B cell (primary cell): ENCODE results near the gene ZNF23. TPM values are rescaled to one million over a fixed set of nuclear protein-coding genes. Genes with fewer than 3 reads are reported as not detected.

ENCODE experiments used
- ATAC-seq: fragments of 200-7000 bp; cut with Tn5 transposase; one replicate; pipeline ENCODE4 v1.10.0; 2021; ENCODE audit warnings: low read depth, mild to moderate bottlenecking, moderate number of reproducible peaks, moderate library complexity
- CTCF ChIA-PET: fragments of 350-600 bp; sonication (Branson Sonifier 250); formaldehyde crosslinking; loops from one replicate; lab custom pipeline; 2021; ENCODE audit warnings: antibody characterized with exemption, inconsistent platforms; lab: Charles Lee
- POLR2A ChIA-PET: fragments of 350-600 bp; sonication (Branson Sonifier 250); formaldehyde crosslinking; loops from one replicate; lab custom pipeline; 2021; ENCODE audit warnings: antibody characterized with exemption; lab: Charles Lee
- DNase-seq: peaks from one replicate; pipeline ENCODE4 v3.0.0; 2013
- H2AFZ ChIP-seq: 2 replicates; pipeline ENCODE4 v1.6.1; 2012; ENCODE audit warnings: mild to moderate bottlenecking, low read depth, low read length; ENCODE audit not compliant: insufficient read depth, poor library complexity, severe bottlenecking
- H3K27ac ChIP-seq, 2 donors: 1 replicate in 1 of 2; 2 replicates in 1 of 2; pipeline ENCODE4 v1.5.1; 2012 to 2013; ENCODE audit warnings: low read length in 2 of 2, mild to moderate bottlenecking in 2 of 2, moderate library complexity in 1 of 2
- H3K27me3 ChIP-seq, 4 experiments: fragments of 200-600 bp in 1 of 4; sonication (generic) in 1 of 4; replicated peaks in 1 of 4; 1 replicate in 2 of 4; 2 replicates in 2 of 4; pipeline versions ENCODE4 v1.6.1 to v1.7.0; 2013 to 2016; ENCODE audit warnings: low read length in 3 of 4, mild to moderate bottlenecking in 2 of 4, mixed read lengths in 1 of 4, moderate library complexity in 1 of 4; ENCODE audit not compliant: insufficient read depth in 4 of 4, control insufficient read depth in 3 of 4; ENCODE audit errors: control extremely low read depth in 1 of 4
- H3K36me3 ChIP-seq, 2 experiments: replicated peaks in 1 of 2; 1 replicate in 1 of 2; 2 replicates in 1 of 2; pipeline versions ENCODE4 v1.6.1 to v1.7.1; 2013; ENCODE audit warnings: low read length in 1 of 2; ENCODE audit not compliant: insufficient read depth in 2 of 2, control insufficient read depth in 1 of 2; ENCODE audit errors: control extremely low read depth in 1 of 2, extremely low read depth in 1 of 2
- H3K4me1 ChIP-seq, 2 donors: fragments of 200-600 bp in 1 of 2; sonication (generic) in 1 of 2; 1 replicate in 1 of 2; 2 replicates in 1 of 2; pipeline versions ENCODE4 v1.5.1 to v1.6.1; 2013 to 2017; ENCODE audit warnings: low read length in 2 of 2; ENCODE audit not compliant: control insufficient read depth in 2 of 2, insufficient read depth in 2 of 2
- H3K4me2 ChIP-seq: replicated peaks from 2 replicates; pipeline ENCODE3; 2012; ENCODE audit warnings: mild to moderate bottlenecking, low read depth, low read length; ENCODE audit not compliant: poor library complexity, severe bottlenecking
- H3K4me3 ChIP-seq, 5 experiments: fragments of 200-600 bp in 1 of 5; sonication (generic) in 1 of 5; 1 replicate in 3 of 5; 2 replicates in 2 of 5; pipeline versions ENCODE4 v1.5.1 to v1.7.0; 2011 to 2016; ENCODE audit warnings: low read length in 4 of 5, mild to moderate bottlenecking in 4 of 5, low read depth in 2 of 5, control low read depth in 1 of 5, moderate library complexity in 1 of 5; ENCODE audit not compliant: insufficient read depth in 1 of 5; ENCODE audit errors: control extremely low read depth in 1 of 5, extremely low read depth in 1 of 5
- H3K79me2 ChIP-seq: fragments of 200-600 bp; sonication (generic); one replicate; pipeline ENCODE4 v1.6.0; 2016; ENCODE audit warnings: low read length; ENCODE audit not compliant: control insufficient read depth, insufficient read depth
- H3K9ac ChIP-seq: fragments of 200-600 bp; sonication (generic); 2 replicates; pipeline ENCODE4 v1.6.1; 2017; ENCODE audit warnings: mild to moderate bottlenecking, low read length, moderate library complexity
- H3K9me3 ChIP-seq, 3 donors: one replicate each; pipeline versions ENCODE4 v1.6.1 to v1.7.1; 2013; ENCODE audit warnings: low read length in 2 of 3; ENCODE audit not compliant: control insufficient read depth in 2 of 3, insufficient read depth in 1 of 3; ENCODE audit errors: control extremely low read depth in 1 of 3
- H4K20me1 ChIP-seq: 2 replicates; pipeline ENCODE4 v1.6.0; 2012; ENCODE audit warnings: mild to moderate bottlenecking, low read length; ENCODE audit not compliant: insufficient read depth, control insufficient read depth, poor library complexity, severe bottlenecking
- H3K27ac Mint-ChIP-seq: one replicate; pipeline ENCODE4 v1.8.0; 2021; ENCODE audit warnings: mixed read lengths
- H3K27me3 Mint-ChIP-seq: one replicate; pipeline ENCODE4 v1.8.0; 2021; ENCODE audit warnings: mixed read lengths
- H3K4me1 Mint-ChIP-seq: one replicate; pipeline ENCODE4 v1.8.0; 2021; ENCODE audit warnings: mixed read lengths
- H3K4me3 Mint-ChIP-seq: one replicate; pipeline ENCODE4 v1.8.0; 2021; ENCODE audit warnings: mixed read lengths
- H3K9me3 Mint-ChIP-seq: one replicate; pipeline ENCODE4 v1.8.0; 2022; ENCODE audit warnings: mixed read lengths; ENCODE audit not compliant: insufficient read depth
- CTCF ChIP-seq: fragments of 200-600 bp; IDR thresholded peaks from one replicate; pipeline ENCODE4 v1.8.0; 2022; ENCODE audit warnings: antibody characterized with exemption, mild to moderate bottlenecking
- EZH2 ChIP-seq: IDR thresholded peaks from 2 replicates; pipeline ENCODE4 v1.6.1; 2012; ENCODE audit warnings: borderline replicate concordance, low read depth, mild to moderate bottlenecking, moderate library complexity, low read length; ENCODE audit not compliant: insufficient read depth, poor library complexity, severe bottlenecking
- WGBS: methylation state at CpG from one replicate; pipeline ENCODE4 v1.1.5; 2013; ENCODE audit warnings: missing lambda C conversion rate; ENCODE audit not compliant: insufficient coverage; 5-methylcytosine and 5-hydroxymethylcytosine counted together
- intact Hi-C: fragments of 100-400 bp; cut with micrococcal nuclease; formaldehyde crosslinking; loops from one replicate; pipeline ENCODE4 v1.10.0; 2022
- polyA plus RNA-seq: library from polyadenylated mRNA; depleted of rRNA; stranded (reverse); fragments of >200 nt; gene quantifications from 2 replicates; pipeline ENCODE4 v1.2.3, GENCODE V29; 2012
- total RNA-seq, 2 donors: library from RNA; stranded (reverse); fragments of 120-200 nt in 1 of 2; gene quantifications; 1 replicate in 1 of 2; 2 replicates in 1 of 2; pipeline versions ENCODE4 v1.2.3 to v1.2.4, GENCODE V29; 2013 to 2022

Gene ZNF23
- total and polyA plus RNA-seq, 2 donors (not counting 1 experiment from before 2014, with no cell fraction given) = 8.4 to 15.0 TPM

GRCh38 chr16:71413341-71413740, 48.7 kb downstream of the ZNF23 start:
- no peak overlapping the region for H3K4me3 Mint-ChIP-seq
- no peak overlapping the region for H2AFZ ChIP-seq
- peaks cover 7% of the 10 kb centered on the region for H3K4me1 Mint-ChIP-seq
- H3K4me3 ChIP-seq = no peak overlapping the region
- H3K9me3 Mint-ChIP-seq = no peaks in the 10 kb centered on the region
- DNase-seq (no peak), ATAC-seq (no peak)
- no peak overlapping the region for H3K27ac Mint-ChIP-seq
- no peak overlapping the region for H3K27ac ChIP-seq
- H4K20me1 ChIP-seq = no peaks in the 10 kb centered on the region
- no peak overlapping the region for H3K4me2 ChIP-seq
- no peak for TF ChIP-seq EZH2
- H3K36me3 ChIP-seq = no peaks in the 10 kb centered on the region
- H3K9ac ChIP-seq = no peak overlapping the region
- CTCF ChIA-PET = interaction anchor here (0.7 to 10.0 kb wide), 33 partner anchors 9 to 648 kb away, joined by 3 to 258 read pairs (median 4); partner anchors contain the start of gene ZNF23
- 63% methylated on average over 2 of the region's 4 CpGs for WGBS
- intact Hi-C loops = no loop called here
- no peaks in the 10 kb centered on the region for H3K79me2 ChIP-seq
- H3K27me3 ChIP-seq = peaks cover 0 to 12% (median 2%) of the 10 kb centered on the region in 4 experiments
- no peaks in the 10 kb centered on the region for H3K9me3 ChIP-seq
- POLR2A ChIA-PET = interaction anchor here (0.9 to 1.0 kb wide), 2 partner anchors 195 to 198 kb away, joined by 3 read pairs; no protein-coding TSS in a partner anchor
- peaks cover 44% of the 10 kb centered on the region for H3K27me3 Mint-ChIP-seq
- peaks cover 6 to 12% of the 10 kb centered on the region in 2 donors for H3K4me1 ChIP-seq

GRCh38 chr16:71412270-71413160, 49.5 kb downstream of the ZNF23 start:
- Histone ChIP-seq H4K20me1 (no peaks in the 10 kb centered on the region), H2AFZ (peak overlapping the region; percentile 39), H3K79me2 (no peaks in the 10 kb centered on the region), H3K36me3 (no peaks in the 10 kb centered on the region), H3K4me1 (peaks cover 6 to 12% of the 10 kb centered on the region in 2 donors), H3K4me2 (peak overlapping the region; percentile 50), H3K9ac (no peak overlapping the region), H3K27me3 (peaks cover 0 to 12% (median 2%) of the 10 kb centered on the region in 4 experiments), H3K4me3 (no peak overlapping the region), H3K27ac (no peak overlapping the region), H3K9me3 (no peaks in the 10 kb centered on the region)
- CTCF ChIA-PET = interaction anchor here (0.7 to 10.0 kb wide), 40 partner anchors 10 to 647 kb away, joined by 3 to 258 read pairs (median 4); partner anchors contain the start of genes CHST4 and ZNF23
- Mint-ChIP-seq H3K4me3 (no peak overlapping the region), H3K27me3 (peaks cover 45% of the 10 kb centered on the region), H3K9me3 (no peaks in the 10 kb centered on the region), H3K27ac (no peak overlapping the region), H3K4me1 (peaks cover 7% of the 10 kb centered on the region)
- 4% methylated on average over 23 of the region's 24 CpGs for WGBS
- ATAC-seq (peak; percentile 73), DNase-seq (peak; percentile 80)
- intact Hi-C loops = loop anchor here (1.0 kb wide), 2 partner anchors 50 to 87 kb away; partner anchors contain the start of gene ZNF23
- POLR2A ChIA-PET = interaction anchor here (0.9 to 1.0 kb wide), 2 partner anchors 196 to 199 kb away, joined by 3 read pairs; no protein-coding TSS in a partner anchor
- TF ChIP-seq CTCF (peak; percentile 89), EZH2 (no peak)
